ENCODE results near the gene ZNF791.

The ZNF791 gene

DNA sequence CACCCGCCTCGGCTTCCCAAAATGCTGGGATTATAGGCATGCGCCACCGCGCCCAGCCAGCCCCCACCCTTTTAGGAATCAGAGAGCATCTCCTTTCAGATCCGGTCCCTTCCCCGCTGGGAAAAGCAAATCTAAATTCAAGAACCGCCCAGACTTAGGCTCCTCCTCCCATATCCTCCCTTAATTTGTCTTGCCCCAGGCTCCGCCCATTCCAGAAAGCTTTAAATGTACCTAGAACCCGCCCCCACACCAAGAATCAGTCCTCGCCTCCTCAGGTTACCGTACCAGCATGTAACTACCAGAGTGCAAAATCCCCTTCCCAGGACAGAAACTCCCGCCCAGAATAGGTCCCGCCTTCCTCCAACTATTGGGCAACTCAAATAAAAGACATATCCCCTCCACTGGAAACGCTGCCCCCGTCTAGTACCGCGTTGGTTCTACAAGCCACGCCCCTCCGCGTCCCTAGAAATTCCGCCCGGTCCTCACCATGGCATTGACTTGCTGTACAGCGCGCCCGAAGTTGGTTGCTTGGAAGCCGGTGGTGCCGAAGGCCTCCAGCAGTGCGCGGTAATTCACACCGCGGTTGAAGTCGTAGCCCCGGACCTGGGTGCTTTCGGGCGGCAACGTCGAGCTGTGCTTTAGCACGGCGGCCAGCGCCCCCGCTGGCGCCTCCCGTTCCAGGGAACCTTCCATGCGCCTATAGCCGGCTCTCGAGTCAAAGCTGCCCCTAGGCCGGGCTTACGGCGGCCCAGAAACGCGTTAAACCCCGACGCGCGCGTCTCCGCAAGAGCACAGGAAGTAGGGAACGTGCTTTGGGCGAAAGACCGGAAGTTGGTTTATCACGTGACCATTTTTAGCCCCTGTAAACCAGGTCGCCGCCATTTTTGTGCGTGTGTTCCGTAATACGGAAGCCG lies 70.6 kb downstream of the ZNF791 start, which contains the start of gene DHPS:
TSS of gene DHPS (minus strand) at position 807 of the 914 bp plus-strand sequence. CDS start at position 693, 114 bp downstream.
- peak within 1 kb of the TSS; percentile 81 to 85 for H3K4me3 ChIP-seq
- no peaks in the 10 kb centered on the region for H3K27me3 ChIP-seq
- H3K36me3 ChIP-seq = peaks cover 31 to 39% (median 32%) of the 10 kb centered on the region in 3 donors
- TF ChIP-seq, protein P1, sequence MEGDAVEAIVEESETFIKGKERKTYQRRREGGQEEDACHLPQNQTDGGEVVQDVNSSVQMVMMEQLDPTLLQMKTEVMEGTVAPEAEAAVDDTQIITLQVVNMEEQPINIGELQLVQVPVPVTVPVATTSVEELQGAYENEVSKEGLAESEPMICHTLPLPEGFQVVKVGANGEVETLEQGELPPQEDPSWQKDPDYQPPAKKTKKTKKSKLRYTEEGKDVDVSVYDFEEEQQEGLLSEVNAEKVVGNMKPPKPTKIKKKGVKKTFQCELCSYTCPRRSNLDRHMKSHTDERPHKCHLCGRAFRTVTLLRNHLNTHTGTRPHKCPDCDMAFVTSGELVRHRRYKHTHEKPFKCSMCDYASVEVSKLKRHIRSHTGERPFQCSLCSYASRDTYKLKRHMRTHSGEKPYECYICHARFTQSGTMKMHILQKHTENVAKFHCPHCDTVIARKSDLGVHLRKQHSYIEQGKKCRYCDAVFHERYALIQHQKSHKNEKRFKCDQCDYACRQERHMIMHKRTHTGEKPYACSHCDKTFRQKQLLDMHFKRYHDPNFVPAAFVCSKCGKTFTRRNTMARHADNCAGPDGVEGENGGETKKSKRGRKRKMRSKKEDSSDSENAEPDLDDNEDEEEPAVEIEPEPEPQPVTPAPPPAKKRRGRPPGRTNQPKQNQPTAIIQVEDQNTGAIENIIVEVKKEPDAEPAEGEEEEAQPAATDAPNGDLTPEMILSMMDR (IDR thresholded peaks at IDR 0.05) = no peak
- H3K9me3 ChIP-seq = no peaks in the 10 kb centered on the region
- DNase-seq = peak; percentile 94 to 96
- intact Hi-C loops (cut with DNase I; ENCODE audit: low total_unique reads) = loop anchor here (2.0 kb wide), 1 partner anchor 53 kb away; the partner anchor contains the start of gene TRIR
- peak within 1 kb of the TSS; percentile 92 to 94 for H3K27ac ChIP-seq
- peaks cover 0 to 25% (median 6%) of the 10 kb centered on the region in 4 donors for H3K4me1 ChIP-seq

All from tibial artery (tissue), 4 donors.